IMR-90 (cell line): Measurements from ENCODE around the gene ADAMTS12. TPM values are rescaled to one million over a fixed set of nuclear protein-coding genes. Genes with fewer than 3 reads are reported as not detected.

ENCODE experiments used
- ATAC-seq: fragments of 200-7000 bp; cut with Tn5 transposase; 2 replicates; pipeline ENCODE4 v1.9.1; 2020; ENCODE audit warnings: low read depth, mild to moderate bottlenecking, moderate library complexity
- BruUV-seq: library from RNA; stranded (reverse); fragments of 400-500 nt; replicated peaks from 2 replicates; lab custom pipeline; 2021; lab: Mats Ljungman, UMichigan
- CTCF ChIA-PET: fragments of 300-600 bp; formaldehyde crosslinking; extraction: SDS; loops from one replicate; lab custom pipeline; 2021; ENCODE audit warnings: antibody characterized with exemption; lab: Yijun Ruan, JAX
- POLR2A ChIA-PET: fragments of 300-600 bp; sonication (Branson Sonifier 250); formaldehyde crosslinking; loops from one replicate; lab custom pipeline; 2022; ENCODE audit warnings: antibody characterized with exemption; ENCODE audit not compliant: unreplicated experiment; lab: Charles Lee
- DNase-seq: peaks from one replicate; pipeline ENCODE4 v3.0.0; 2013
- H2AFZ ChIP-seq: replicated peaks from 2 replicates; pipeline ENCODE3; 2013; ENCODE audit warnings: low read length, mild to moderate bottlenecking; ENCODE audit not compliant: poor library complexity
- H2AK5ac ChIP-seq: 2 replicates; pipeline ENCODE4 v1.6.1; 2013; ENCODE audit warnings: low read depth, low read length, inconsistent platforms
- H2AK9ac ChIP-seq: replicated peaks from 2 replicates; pipeline ENCODE3; 2013; ENCODE audit warnings: mild to moderate bottlenecking, low read depth, low read length, moderate library complexity; ENCODE audit not compliant: poor library complexity
- H2BK120ac ChIP-seq: 2 replicates; pipeline ENCODE4 v1.6.1; 2013; ENCODE audit warnings: low read depth, low read length, inconsistent platforms
- H2BK15ac ChIP-seq: 3 replicates; pipeline ENCODE4 v1.6.1; 2013; ENCODE audit warnings: low read depth, low read length, inconsistent platforms
- H2BK20ac ChIP-seq: 2 replicates; pipeline ENCODE4 v1.6.1; 2013; ENCODE audit warnings: low read depth, mild to moderate bottlenecking, inconsistent platforms, low read length, moderate library complexity
- H2BK5ac ChIP-seq: 2 replicates; pipeline ENCODE4 v1.6.1; 2013; ENCODE audit warnings: mild to moderate bottlenecking, low read depth, low read length, inconsistent platforms; ENCODE audit not compliant: poor library complexity, severe bottlenecking
- H3K14ac ChIP-seq: replicated peaks from 2 replicates; pipeline ENCODE4 v1.6.1; 2013; ENCODE audit warnings: low read depth, low read length, inconsistent platforms
- H3K18ac ChIP-seq: 2 replicates; pipeline ENCODE4 v1.6.1; 2013; ENCODE audit warnings: low read depth, low read length, control low read depth
- H3K23ac ChIP-seq: 2 replicates; pipeline ENCODE4 v1.6.1; 2013; ENCODE audit warnings: low read depth, low read length, inconsistent platforms
- H3K27ac ChIP-seq: 2 replicates; pipeline ENCODE4 v1.5.1; 2013; ENCODE audit warnings: mild to moderate bottlenecking, control low read depth, low read length; ENCODE audit not compliant: insufficient read depth
- H3K27me3 ChIP-seq: 2 replicates; pipeline ENCODE4 v1.6.1; 2013; ENCODE audit warnings: low read length; ENCODE audit not compliant: control insufficient read depth, insufficient read depth
- H3K36me3 ChIP-seq: 2 replicates; pipeline ENCODE4 v1.6.1; 2013; ENCODE audit warnings: low read length, mixed read lengths; ENCODE audit not compliant: control insufficient read depth, insufficient read depth
- H3K4ac ChIP-seq: 2 replicates; pipeline ENCODE4 v1.6.1; 2013; ENCODE audit warnings: low read depth, low read length, inconsistent platforms
- H3K4me1 ChIP-seq: 2 replicates; pipeline ENCODE4 v1.6.1; 2013; ENCODE audit warnings: low read length, mixed read lengths; ENCODE audit not compliant: control insufficient read depth, insufficient read depth
- H3K4me2 ChIP-seq: 2 replicates; pipeline ENCODE4 v1.6.1; 2013; ENCODE audit warnings: low read depth, mild to moderate bottlenecking, control low read depth, low read length, moderate library complexity
- H3K4me3 ChIP-seq: 2 replicates; pipeline ENCODE4 v1.5.1; 2013; ENCODE audit warnings: low read depth, mild to moderate bottlenecking, control low read depth, low read length, moderate library complexity; ENCODE audit not compliant: insufficient read depth
- H3K56ac ChIP-seq: 2 replicates; pipeline ENCODE4 v1.6.1; 2013; ENCODE audit warnings: low read length, inconsistent platforms; ENCODE audit not compliant: insufficient read depth; ENCODE audit errors: extremely low read depth
- H3K79me1 ChIP-seq, 2 experiments: 2 replicates each; pipeline ENCODE4 v1.6.1; 2013; ENCODE audit warnings: low read length in 2 of 2, inconsistent platforms in 1 of 2, low read depth in 1 of 2
- H3K9ac ChIP-seq: 2 replicates; pipeline ENCODE4 v1.6.1; 2013; ENCODE audit warnings: low read depth, low read length, control low read depth
- H3K9me1 ChIP-seq: 2 replicates; pipeline ENCODE4 v1.6.1; 2013; ENCODE audit warnings: low read length, inconsistent platforms; ENCODE audit not compliant: insufficient read depth
- H3K9me3 ChIP-seq: 2 replicates; pipeline ENCODE4 v1.6.1; 2013; ENCODE audit warnings: low read length; ENCODE audit not compliant: control insufficient read depth, insufficient read depth
- H4K20me1 ChIP-seq: 2 replicates; pipeline ENCODE4 v1.6.1; 2013; ENCODE audit warnings: low read length, inconsistent platforms; ENCODE audit not compliant: insufficient read depth
- H4K5ac ChIP-seq: 2 replicates; pipeline ENCODE4 v1.6.1; 2013; ENCODE audit warnings: mild to moderate bottlenecking, low read depth, low read length, control low read depth
- H4K8ac ChIP-seq, 2 experiments: 2 replicates each; pipeline ENCODE4 v1.6.1; 2013; ENCODE audit warnings: low read depth in 2 of 2, low read length in 2 of 2, control low read depth in 1 of 2, inconsistent platforms in 1 of 2
- H4K91ac ChIP-seq: 2 replicates; pipeline ENCODE4 v1.6.1; 2013; ENCODE audit warnings: low read depth, low read length, inconsistent platforms; ENCODE audit not compliant: insufficient read depth
- MAFK ChIP-seq: IDR thresholded peaks from 2 replicates; pipeline ENCODE4 v1.6.1; 2012; ENCODE audit warnings: low read depth, low read length, improper control_type of control experiment
- POLR2A ChIP-seq: IDR thresholded peaks from 2 replicates; pipeline ENCODE4 v1.6.1; 2012; ENCODE audit warnings: mild to moderate bottlenecking, low read depth, low read length
- WGBS, 2 experiments: methylation state at CpG; one replicate each; pipeline versions ENCODE4 v1.1.5 to v1.1.7; 2013; ENCODE audit warnings: missing lambda C conversion rate in 2 of 2; ENCODE audit not compliant: insufficient read length in 1 of 2; ENCODE audit errors: extremely low coverage in 2 of 2; 5-methylcytosine and 5-hydroxymethylcytosine counted together
- dilution Hi-C: fragments of 300-500 bp; cut with HindIII; formaldehyde crosslinking; loops from one replicate; pipeline ENCODE4 v1.14.3; 2018; ENCODE audit warnings: low sequenced_read_pairs; ENCODE audit not compliant: unreplicated experiment
- in situ Hi-C: fragments of 300-500 bp; cut with MboI; formaldehyde crosslinking; loops from 3 replicates; pipeline ENCODE4 v1.14.3; 2019; ENCODE audit warnings: low sequenced_read_pairs, inconsistent platforms, mixed read lengths
- intact Hi-C: fragments of 100-400 bp; cut with micrococcal nuclease; formaldehyde crosslinking; loops from 2 replicates; pipeline ENCODE4 v1.10.0; 2022
- polyA plus RNA-seq, 3 experiments: library from polyadenylated mRNA; depleted of rRNA; stranded (reverse); fragments of >200 nt; gene quantifications; 2 replicates each; pipeline ENCODE4 v1.2.3, GENCODE V29; 2012; ENCODE audit warnings: low replicate concordance in 1 of 3
- total RNA-seq: library from RNA; depleted of rRNA; stranded (reverse); fragments of >200 nt; gene quantifications from 2 replicates; pipeline ENCODE4 v1.2.3, GENCODE V29; 2012

The ADAMTS12 gene
- total and polyA plus RNA-seq, 2 of the 4 experiments (the other 2 are of a cell fraction), result 27.3 to 51.3 TPM

DNA sequence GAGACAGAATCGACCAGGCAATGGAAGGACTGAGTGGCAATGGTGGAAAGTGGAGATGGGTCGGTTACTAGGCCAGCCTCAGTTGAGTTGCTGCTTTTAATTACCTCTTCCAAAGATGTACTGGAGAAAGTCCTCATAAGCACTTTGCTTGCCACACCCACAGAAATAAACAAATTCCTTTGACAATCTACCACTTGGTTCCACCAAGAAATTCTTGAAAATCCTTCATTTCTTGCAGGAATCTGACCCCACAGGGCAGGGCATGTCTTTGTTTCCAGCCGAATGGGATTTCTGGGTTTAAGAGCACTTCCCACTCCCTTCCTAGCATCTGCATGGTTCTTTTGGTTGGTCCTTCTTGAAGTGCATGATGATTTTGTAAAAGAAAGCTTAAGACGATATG is 54.5 kb downstream of the ADAMTS12 start:
- Histone ChIP-seq H3K4me1 (peaks cover 20% of the 10 kb centered on the region), H3K27me3 (no peaks in the 10 kb centered on the region), H2BK120ac (peak overlapping the region; percentile 61; the same call in 1 of the 2 replicates), H3K9ac (no peak overlapping the region), H4K91ac (0 out of 2 replicates have a peak overlapping the region, but pooled peaks have one; percentile 15), H3K9me3 (no peaks in the 10 kb centered on the region), H3K14ac (peak overlapping the region; percentile 55; the same call in 1 of the 2 replicates), H3K56ac (no peak overlapping the region), H3K4me2 (no peak overlapping the region), H3K27ac (no peak overlapping the region), H2AK9ac (no peak overlapping the region), H4K8ac (peak overlapping the region in 1 of 2 experiments; percentile 11; a peak in 2 of 4 replicates), H2BK20ac (peak overlapping the region; percentile 20; the same call in 1 of the 2 replicates), H2AFZ (no peak overlapping the region), H2AK5ac (peak overlapping the region; percentile 19; the same call in 1 of the 2 replicates), H3K23ac (peak overlapping the region; percentile 35; the same call in 1 of the 2 replicates), H3K36me3 (no peaks in the 10 kb centered on the region), H3K4me3 (no peak overlapping the region), H3K4ac (peak overlapping the region; percentile 44; the same call in 1 of the 2 replicates), H4K5ac (no peak overlapping the region), H4K20me1 (peaks cover 4% of the 10 kb centered on the region; the same call in 1 of the 2 replicates), H3K18ac (peak overlapping the region; percentile 12; the same call in 1 of the 2 replicates), H3K79me1 (peaks cover 12 to 62% of the 10 kb centered on the region in 2 experiments), H2BK15ac (no peak overlapping the region), H2BK5ac (no peak overlapping the region), H3K9me1 (peaks cover 14% of the 10 kb centered on the region; the same call in 1 of the 2 replicates)
- intact Hi-C loops (no loop called here), dilution Hi-C loops (no loop called here), in situ Hi-C loops (no loop called here)
- ChIA-PET CTCF (no interaction called here), POLR2A (no interaction called here)
- no peak for DNase-seq
- WGBS, 2 experiments, result no CpG with 5 or more reads among the region's 4 CpGs
- TF ChIP-seq MAFK (no peak), POLR2A (no peak)
- BruUV-seq, result no TSS peak
- ATAC-seq, result no peak
